IPS-15b (cell line): ENCODE data around the gene LAMTOR4.
"Not testable (repeated sequence)": the region's sequence is repeated elsewhere in the genome, so short reads cannot be mapped to it uniquely, and the experiment has no call there.

ENCODE experiments used
- H3K27me3 ChIP-seq: one replicate; pipeline ENCODE4 v1.6.1; 2013; ENCODE audit warnings: low read length; ENCODE audit not compliant: control insufficient read depth, insufficient read depth
- H3K36me3 ChIP-seq: one replicate; pipeline ENCODE4 v1.6.1; 2013; ENCODE audit warnings: low read length; ENCODE audit not compliant: control insufficient read depth, insufficient read depth
- H3K4me1 ChIP-seq: one replicate; pipeline ENCODE4 v1.6.1; 2013; ENCODE audit warnings: mild to moderate bottlenecking, low read length; ENCODE audit not compliant: control insufficient read depth, insufficient read depth
- H3K4me3 ChIP-seq: one replicate; pipeline ENCODE4 v1.5.1; 2013; ENCODE audit warnings: low read depth, low read length
- H3K9ac ChIP-seq: one replicate; pipeline ENCODE4 v1.6.1; 2013; ENCODE audit warnings: low read depth, mild to moderate bottlenecking, low read length
- H3K9me3 ChIP-seq: one replicate; pipeline ENCODE4 v1.6.1; 2013; ENCODE audit warnings: mild to moderate bottlenecking, low read length; ENCODE audit not compliant: control insufficient read depth, insufficient read depth

Gene LAMTOR4

GRCh38 chr7:100126239-100126930 is 22.3 kb upstream of the LAMTOR4 start:
- Histone ChIP-seq H3K4me1 (no peaks in the 10 kb centered on the region), H3K27me3 (peaks cover 17% of the 10 kb centered on the region)

GRCh38 chr7:100126931-100127865 is 21.5 kb upstream of the LAMTOR4 start, which contains the start of gene MBLAC1:
MBLAC1 (plus strand) TSS chr7:100126967; CDS start chr7:100127396, 429 bp downstream.
- Histone ChIP-seq H3K4me1 (no peaks in the 10 kb centered on the region), H3K4me3 (peak within 1 kb of the TSS; percentile 99), H3K36me3 (no peaks in the 10 kb centered on the region), H3K27me3 (peaks cover 17% of the 10 kb centered on the region), H3K9me3 (no peaks in the 10 kb centered on the region), H3K9ac (peak within 1 kb of the TSS; percentile 97)

More at GRCh38 chr7:100126239-100126930, 22.3 kb upstream of the LAMTOR4 start:
- Histone ChIP-seq H3K36me3 (no peaks in the 10 kb centered on the region), H3K9me3 (no peaks in the 10 kb centered on the region), H3K9ac (peak overlapping the region; percentile 97), H3K4me3 (peak overlapping the region; percentile 99)

- Histone ChIP-seq H3K9me3 (no peaks in the 10 kb centered on the region), H3K27me3 (peaks cover 17% of the 10 kb centered on the region), H3K4me3 (peak overlapping the region; percentile 99), H3K36me3 (no peaks in the 10 kb centered on the region), H3K4me1 (no peaks in the 10 kb centered on the region), H3K9ac (peak overlapping the region; percentile 65)
Observed at GRCh38 chr7:100127866-100128636, 20.7 kb upstream of the LAMTOR4 start.

- Histone ChIP-seq H3K9ac (no peak overlapping the region), H3K36me3 (no peaks in the 10 kb centered on the region), H3K27me3 (peaks cover 17% of the 10 kb centered on the region), H3K4me3 (peak overlapping the region; percentile 99), H3K9me3 (no peaks in the 10 kb centered on the region), H3K4me1 (no peaks in the 10 kb centered on the region)
Observed at GRCh38 chr7:100128637-100128963, 20.1 kb upstream of the LAMTOR4 start.

- not testable (repeated sequence) for H3K36me3 ChIP-seq
Observed at GRCh38 chr7:100130220-100130607, 18.5 kb upstream of the LAMTOR4 start.

GRCh38 chr7:100130608-100131453 is 17.9 kb upstream of the LAMTOR4 start:
- Histone ChIP-seq H3K9me3 (no peaks in the 10 kb centered on the region), H3K36me3 (no peaks in the 10 kb centered on the region), H3K4me3 (peak overlapping the region; percentile 18), H3K9ac (no peak overlapping the region), H3K4me1 (no peaks in the 10 kb centered on the region), H3K27me3 (peaks cover 17% of the 10 kb centered on the region)

More at GRCh38 chr7:100130220-100130607, 18.5 kb upstream of the LAMTOR4 start:
- not testable (repeated sequence) for H3K9me3 ChIP-seq, H3K4me3 ChIP-seq, H3K9ac ChIP-seq, H3K4me1 ChIP-seq
- peaks cover 17% of the 10 kb centered on the region for H3K27me3 ChIP-seq

GRCh38 chr7:100132126-100132525 is 16.6 kb upstream of the LAMTOR4 start:
- no peaks in the 10 kb centered on the region for H3K36me3 ChIP-seq
- H3K9ac ChIP-seq, result no peak overlapping the region
- H3K4me1 ChIP-seq, result no peaks in the 10 kb centered on the region

GRCh38 chr7:100132697-100133151 is 16.0 kb upstream of the LAMTOR4 start:
- Histone ChIP-seq H3K36me3 (no peaks in the 10 kb centered on the region), H3K27me3 (peaks cover 16% of the 10 kb centered on the region), H3K9me3 (no peaks in the 10 kb centered on the region), H3K4me3 (no peak overlapping the region), H3K4me1 (no peaks in the 10 kb centered on the region), H3K9ac (no peak overlapping the region)

More at GRCh38 chr7:100132126-100132525, 16.6 kb upstream of the LAMTOR4 start:
- H3K9me3 ChIP-seq, result no peaks in the 10 kb centered on the region
- H3K27me3 ChIP-seq, result peaks cover 17% of the 10 kb centered on the region
- H3K4me3 ChIP-seq, result no peak overlapping the region

GRCh38 chr7:100137851-100138760 is 10.6 kb upstream of the LAMTOR4 start:
- Histone ChIP-seq H3K4me1 (no peaks in the 10 kb centered on the region), H3K9me3 (no peaks in the 10 kb centered on the region), H3K4me3 (no peak overlapping the region), H3K27me3 (no peaks in the 10 kb centered on the region), H3K9ac (no peak overlapping the region), H3K36me3 (no peaks in the 10 kb centered on the region)

- H3K4me3 ChIP-seq, result no peak overlapping the region
- no peaks in the 10 kb centered on the region for H3K36me3 ChIP-seq
- no peaks in the 10 kb centered on the region for H3K4me1 ChIP-seq
- H3K9me3 ChIP-seq, result no peaks in the 10 kb centered on the region
- H3K9ac ChIP-seq, result no peak overlapping the region
- no peaks in the 10 kb centered on the region for H3K27me3 ChIP-seq
Observed at GRCh38 chr7:100141555-100141949, 7.2 kb upstream of the LAMTOR4 start.
